Inflammatory macrophage (primary cell): ENCODE data around the gene ZBTB17.

Experiments used
- DNase-seq, 2 donors: peaks; one replicate each; pipeline ENCODE4 v3.0.0-alpha.2; 2020 to 2022

The ZBTB17 gene

DNA sequence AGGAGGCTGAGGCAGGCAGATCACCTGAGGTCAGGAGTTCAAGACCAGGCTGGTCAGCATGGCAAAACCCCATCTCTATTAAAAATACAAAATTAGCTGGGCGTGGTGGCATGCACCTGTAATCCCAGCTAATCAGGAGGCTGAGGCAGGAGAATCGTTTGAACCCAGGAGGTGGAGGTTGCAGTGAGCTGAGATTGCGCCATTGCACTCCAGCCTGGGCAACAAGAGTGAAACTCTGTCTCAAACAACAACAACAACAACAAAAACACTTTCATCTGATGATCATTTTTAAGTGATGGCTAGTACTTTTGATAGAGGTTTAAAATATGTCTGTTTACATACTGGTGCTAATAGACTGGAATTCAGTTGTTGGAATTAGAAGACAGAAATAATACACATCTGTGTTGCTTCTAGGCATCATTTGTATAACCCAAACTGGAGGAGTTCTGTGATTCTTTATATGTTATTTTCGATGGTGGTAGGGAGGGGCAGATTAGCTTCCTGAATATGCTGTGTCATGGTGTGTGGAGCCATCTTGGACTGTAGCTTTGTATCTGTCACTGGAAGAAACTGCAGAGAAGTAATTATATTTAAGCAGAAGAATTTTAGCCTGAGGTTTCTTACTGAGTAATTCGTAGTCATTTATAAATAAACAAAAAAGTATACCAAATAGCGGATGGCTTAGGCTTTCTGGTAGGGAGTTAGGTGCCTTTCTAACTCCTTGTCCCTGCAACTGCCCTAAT, 82.9 kb downstream of the ZBTB17 start:
- DNase-seq = peak; percentile 18 to 26
